Activated T-cell treated with anti-CD3 and anti-CD28 coated beads, Interleukin-2, amount 50 U/mL, for 72 hours (primary cell): ENCODE results near the gene CDS1. TPM values are rescaled to one million over a fixed set of nuclear protein-coding genes. Genes with fewer than 3 reads are reported as not detected.
"Not testable (repeated sequence)": the region's sequence is repeated elsewhere in the genome, so short reads cannot be mapped to it uniquely, and the experiment has no call there.

Source experiments
- ATAC-seq, 2 donors: fragments of 150-1000 bp; cut with Tn5 transposase; replicated peaks in 1 of 2; 2 replicates each; pipeline ENCODE4 v1.10.0; 2021; ENCODE audit warnings: moderate library complexity in 2 of 2, mild to moderate bottlenecking in 1 of 2
- DNase-seq, 2 donors: peaks; one replicate each; pipeline ENCODE4 v3.0.0; 2021 to 2022; ENCODE audit warnings: mixed read lengths in 1 of 2
- H3K27ac Mint-ChIP-seq: one replicate; pipeline ENCODE4 v1.8.0; 2022; ENCODE audit warnings: mild to moderate bottlenecking, moderate library complexity, mixed read lengths
- H3K27me3 Mint-ChIP-seq: one replicate; pipeline ENCODE4 v1.8.0; 2022; ENCODE audit warnings: low read depth, mixed read lengths
- H3K36me3 Mint-ChIP-seq, 2 donors: one replicate each; pipeline ENCODE4 v1.8.0; 2022; ENCODE audit warnings: mixed read lengths in 2 of 2, mild to moderate bottlenecking in 1 of 2; ENCODE audit not compliant: insufficient read depth in 2 of 2
- H3K4me1 Mint-ChIP-seq: one replicate; pipeline ENCODE4 v1.8.0; 2022; ENCODE audit warnings: low read depth, mixed read lengths
- H3K4me3 Mint-ChIP-seq, 2 donors: one replicate each; pipeline ENCODE4 v1.8.0; 2022; ENCODE audit warnings: mild to moderate bottlenecking in 2 of 2, mixed read lengths in 2 of 2, moderate library complexity in 2 of 2
- H3K9me3 Mint-ChIP-seq, 2 donors: one replicate each; pipeline ENCODE4 v1.8.0; 2022; ENCODE audit warnings: mixed read lengths in 2 of 2
- total RNA-seq, 2 donors: library from RNA; stranded (reverse); gene quantifications; one replicate each; pipeline ENCODE4 v1.2.3, GENCODE V29; 2022

The CDS1 gene
- total RNA-seq, 2 donors from 2014 or later, result 0.22 to 0.28 TPM

GRCh38 chr4:84661191-84661939 is 78.4 kb downstream of the CDS1 start:
- peaks cover 0 to 2% of the 10 kb centered on the region in 2 donors for H3K36me3 Mint-ChIP-seq
- H3K27me3 Mint-ChIP-seq, result peaks cover 9% of the 10 kb centered on the region
- ATAC-seq (no peak), DNase-seq (no peak)
- H3K9me3 Mint-ChIP-seq, result peaks cover 3 to 10% of the 10 kb centered on the region in 2 donors
- no peaks in the 10 kb centered on the region for H3K4me1 Mint-ChIP-seq
- H3K27ac Mint-ChIP-seq, result no peak overlapping the region
- H3K4me3 Mint-ChIP-seq, result no peak overlapping the region

GRCh38 chr4:84664767-84665166 is 81.8 kb downstream of the CDS1 start:
- H3K9me3 Mint-ChIP-seq, H3K27ac Mint-ChIP-seq, H3K36me3 Mint-ChIP-seq, DNase-seq, H3K27me3 Mint-ChIP-seq, ATAC-seq, H3K4me1 Mint-ChIP-seq, H3K4me3 Mint-ChIP-seq: not testable (repeated sequence)

GRCh38 chr4:84666439-84666838 is 83.5 kb downstream of the CDS1 start:
- DNase-seq (no peak), ATAC-seq (no peak)
- no peak overlapping the region for H3K27ac Mint-ChIP-seq
- H3K36me3 Mint-ChIP-seq, result no peaks in the 10 kb centered on the region
- no peaks in the 10 kb centered on the region for H3K4me1 Mint-ChIP-seq
- no peak overlapping the region for H3K4me3 Mint-ChIP-seq
- no peaks in the 10 kb centered on the region for H3K27me3 Mint-ChIP-seq
- H3K9me3 Mint-ChIP-seq, result peaks cover 0 to 2% of the 10 kb centered on the region in 2 donors

GRCh38 chr4:84669201-84669600 is 86.3 kb downstream of the CDS1 start:
- peaks cover 0 to 2% of the 10 kb centered on the region in 2 donors for H3K9me3 Mint-ChIP-seq
- no peaks in the 10 kb centered on the region for H3K36me3 Mint-ChIP-seq
- no peaks in the 10 kb centered on the region for H3K27me3 Mint-ChIP-seq
- DNase-seq, result no peak
- H3K4me3 Mint-ChIP-seq, result no peak overlapping the region
- H3K27ac Mint-ChIP-seq, result no peak overlapping the region
- no peaks in the 10 kb centered on the region for H3K4me1 Mint-ChIP-seq
- ATAC-seq, result no peak

GRCh38 chr4:84672177-84672576 is 89.2 kb downstream of the CDS1 start:
- no peaks in the 10 kb centered on the region for H3K4me1 Mint-ChIP-seq
- no peak overlapping the region for H3K27ac Mint-ChIP-seq
- H3K36me3 Mint-ChIP-seq, result no peaks in the 10 kb centered on the region
- ATAC-seq, result no peak
- no peak for DNase-seq
- no peak overlapping the region for H3K4me3 Mint-ChIP-seq
- no peaks in the 10 kb centered on the region for H3K9me3 Mint-ChIP-seq
- no peaks in the 10 kb centered on the region for H3K27me3 Mint-ChIP-seq

GRCh38 chr4:84673475-84674240 is 90.7 kb downstream of the CDS1 start:
- Mint-ChIP-seq H3K4me1 (no peaks in the 10 kb centered on the region), H3K27me3 (no peaks in the 10 kb centered on the region), H3K36me3 (no peaks in the 10 kb centered on the region), H3K9me3 (no peaks in the 10 kb centered on the region), H3K27ac (no peak overlapping the region), H3K4me3 (no peak overlapping the region)
- DNase-seq (no peak), ATAC-seq (no peak)

GRCh38 chr4:84677093-84677492 is 94.2 kb downstream of the CDS1 start:
- H3K36me3 Mint-ChIP-seq, result no peaks in the 10 kb centered on the region
- H3K27ac Mint-ChIP-seq, result no peak overlapping the region
- DNase-seq (no peak), ATAC-seq (no peak)
- no peaks in the 10 kb centered on the region for H3K27me3 Mint-ChIP-seq
- H3K9me3 Mint-ChIP-seq, result no peaks in the 10 kb centered on the region
- H3K4me1 Mint-ChIP-seq, result peaks cover 8% of the 10 kb centered on the region
- no peak overlapping the region for H3K4me3 Mint-ChIP-seq

- peaks cover 8% of the 10 kb centered on the region for H3K4me1 Mint-ChIP-seq
- no peak overlapping the region for H3K4me3 Mint-ChIP-seq
- no peaks in the 10 kb centered on the region for H3K27me3 Mint-ChIP-seq
- ATAC-seq (no peak), DNase-seq (no peak)
- no peaks in the 10 kb centered on the region for H3K36me3 Mint-ChIP-seq
- H3K9me3 Mint-ChIP-seq, result no peaks in the 10 kb centered on the region
- no peak overlapping the region for H3K27ac Mint-ChIP-seq
These were observed 95.1 kb downstream of the CDS1 start for GRCh38 chr4:84677995-84678394.

GRCh38 chr4:84678976-84679744 is 96.2 kb downstream of the CDS1 start:
- no peaks in the 10 kb centered on the region for H3K9me3 Mint-ChIP-seq
- no peak for ATAC-seq

GRCh38 chr4:84680956-84681355 is 98.0 kb downstream of the CDS1 start:
- Mint-ChIP-seq H3K4me3 (peak overlapping the region in 1 of 2 donors; percentile 36), H3K27ac (no peak overlapping the region), H3K27me3 (peaks cover 5% of the 10 kb centered on the region), H3K9me3 (no peaks in the 10 kb centered on the region), H3K36me3 (no peaks in the 10 kb centered on the region), H3K4me1 (peaks cover 12% of the 10 kb centered on the region)
- DNase-seq, result no peak
- no peak for ATAC-seq

More at GRCh38 chr4:84678976-84679744, 96.2 kb downstream of the CDS1 start:
- peaks cover 10% of the 10 kb centered on the region for H3K4me1 Mint-ChIP-seq
- H3K27ac Mint-ChIP-seq, result no peak overlapping the region
- H3K27me3 Mint-ChIP-seq, result peaks cover 2% of the 10 kb centered on the region
- DNase-seq, result no peak
- H3K4me3 Mint-ChIP-seq, result no peak overlapping the region
- H3K36me3 Mint-ChIP-seq, result no peaks in the 10 kb centered on the region

GRCh38 chr4:84681486-84682274 is 98.8 kb downstream of the CDS1 start:
- peaks cover 5% of the 10 kb centered on the region for H3K27me3 Mint-ChIP-seq
- peaks cover 12% of the 10 kb centered on the region for H3K4me1 Mint-ChIP-seq
- peak overlapping the region in 1 of 2 donors; percentile 36 for H3K4me3 Mint-ChIP-seq
- DNase-seq, result no peak
- H3K27ac Mint-ChIP-seq, result peak overlapping the region; percentile 60
- no peaks in the 10 kb centered on the region for H3K9me3 Mint-ChIP-seq
- H3K36me3 Mint-ChIP-seq, result no peaks in the 10 kb centered on the region
- ATAC-seq, result no peak

GRCh38 chr4:84682661-84683060 is 99.7 kb downstream of the CDS1 start:
- H3K9me3 Mint-ChIP-seq, H3K36me3 Mint-ChIP-seq, H3K27ac Mint-ChIP-seq, DNase-seq, ATAC-seq, H3K4me3 Mint-ChIP-seq, H3K27me3 Mint-ChIP-seq: not testable (repeated sequence)
- peaks cover 12% of the 10 kb centered on the region for H3K4me1 Mint-ChIP-seq
